Smooth muscle cell of the brain vasculature (primary cell): ENCODE results near the gene TM7SF2.
"Not testable (repeated sequence)": the region's sequence is repeated elsewhere in the genome, so short reads cannot be mapped to it uniquely, and the experiment has no call there.

ENCODE experiments used
- DNase-seq: peaks from one replicate; pipeline ENCODE4 v3.0.0-alpha.2; 2012; ENCODE audit warnings: low read depth, low spot score

TM7SF2 gene

DNA sequence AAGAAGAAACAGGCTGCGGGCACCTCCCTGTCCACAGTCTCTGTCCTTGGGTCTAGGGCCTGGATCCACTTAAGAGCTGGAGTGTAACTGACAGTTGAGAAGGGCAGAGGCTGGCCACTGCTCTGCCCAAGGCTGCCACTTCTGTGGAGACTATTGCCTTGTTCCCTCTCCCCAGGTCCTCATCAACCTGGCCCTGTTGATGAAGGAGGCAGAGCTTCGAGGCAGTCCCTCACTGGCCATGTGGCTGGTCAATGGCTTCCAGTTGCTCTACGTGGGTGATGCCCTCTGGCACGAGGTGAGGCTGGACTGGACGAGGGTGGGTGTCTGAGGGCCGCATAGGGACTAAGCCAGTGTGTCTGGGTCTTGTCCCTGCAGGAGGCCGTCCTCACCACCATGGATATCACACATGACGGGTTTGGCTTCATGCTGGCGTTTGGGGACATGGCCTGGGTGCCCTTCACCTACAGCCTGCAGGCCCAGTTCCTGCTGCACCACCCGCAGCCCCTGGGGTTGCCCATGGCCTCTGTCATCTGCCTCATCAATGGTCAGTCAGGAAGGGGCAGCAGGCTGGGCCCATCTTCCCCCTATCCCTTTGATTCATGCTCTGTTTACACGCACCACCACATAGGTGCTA, 3.0 kb downstream of the TM7SF2 start:
- no peak for DNase-seq

GRCh38 chr11:65115361-65116082, 3.9 kb downstream of the TM7SF2 start:
- no peak for DNase-seq

DNA sequence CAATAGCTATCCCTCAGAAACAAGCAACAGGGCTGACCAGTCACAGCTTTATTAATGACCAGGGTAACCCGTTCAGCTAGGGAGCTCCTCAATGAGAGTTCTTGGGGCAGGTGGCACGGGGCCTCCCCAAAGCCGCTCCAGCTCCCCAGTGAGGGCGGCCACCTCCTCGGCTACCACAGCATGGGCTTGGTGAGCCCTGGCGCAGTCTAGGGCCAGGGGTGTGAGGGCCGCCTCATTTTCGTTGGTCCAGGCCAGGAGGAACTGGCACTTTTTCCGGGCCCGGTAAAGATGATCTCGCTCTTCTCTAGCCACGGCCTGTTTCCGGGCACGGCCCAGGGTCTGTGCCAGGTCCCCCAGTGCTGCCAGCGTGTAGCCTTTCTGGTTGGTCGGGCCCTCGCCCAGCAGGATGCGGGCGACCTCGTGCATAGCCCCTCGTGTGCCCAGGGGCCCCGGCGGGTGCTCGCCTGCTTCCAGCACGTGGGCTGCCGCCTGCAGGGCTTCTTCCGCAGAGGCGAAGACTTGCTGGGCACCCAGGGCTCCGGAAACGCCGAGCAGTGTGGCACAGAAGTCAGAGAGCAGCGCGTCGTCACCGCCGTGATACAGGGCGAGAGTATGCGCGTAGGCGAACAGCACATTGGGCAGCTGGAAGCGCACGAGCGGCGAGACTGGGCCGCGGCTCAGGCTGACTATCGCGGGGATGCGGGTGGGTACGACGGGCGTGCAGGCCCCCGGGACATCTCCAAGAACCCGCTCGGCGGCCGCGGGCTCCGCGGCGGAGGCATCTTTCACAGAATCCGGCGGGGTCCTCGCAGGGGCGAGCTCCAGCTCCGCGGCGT, 4.9 kb downstream of the TM7SF2 start:
- no peak for DNase-seq

GRCh38 chr11:65117206-65118096, 5.8 kb downstream of the TM7SF2 start, which contains the start of gene ZNHIT2:
TSS of gene ZNHIT2 (minus strand) at chr11:65117701. CDS start at chr11:65117653, 48 bp downstream.
- DNase-seq: peak; percentile 98

- no peak for DNase-seq
Observed at GRCh38 chr11:65118097-65118837, 6.6 kb downstream of the TM7SF2 start.

GRCh38 chr11:65118891-65119669, 7.4 kb downstream of the TM7SF2 start:
- DNase-seq: not testable (repeated sequence)

DNA sequence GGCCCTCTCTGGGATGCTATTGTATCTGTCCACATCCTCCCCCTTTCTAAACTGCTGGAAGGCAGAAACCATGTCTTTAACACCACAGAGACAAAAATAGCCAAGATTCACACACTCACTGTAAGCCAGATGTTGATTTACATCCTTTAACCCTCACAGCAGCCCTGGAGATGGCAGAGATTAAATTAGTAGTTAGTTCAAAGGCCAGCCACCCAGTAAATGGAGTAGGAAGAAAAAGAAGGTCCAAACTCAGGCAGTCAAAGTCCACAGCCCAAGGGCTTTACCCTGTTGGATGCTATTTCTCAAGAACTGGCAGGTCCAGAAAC, 8.0 kb downstream of the TM7SF2 start:
- no peak for DNase-seq

- DNase-seq: no peak
Observed at GRCh38 chr11:65120831-65121230, 9.2 kb downstream of the TM7SF2 start.

DNA sequence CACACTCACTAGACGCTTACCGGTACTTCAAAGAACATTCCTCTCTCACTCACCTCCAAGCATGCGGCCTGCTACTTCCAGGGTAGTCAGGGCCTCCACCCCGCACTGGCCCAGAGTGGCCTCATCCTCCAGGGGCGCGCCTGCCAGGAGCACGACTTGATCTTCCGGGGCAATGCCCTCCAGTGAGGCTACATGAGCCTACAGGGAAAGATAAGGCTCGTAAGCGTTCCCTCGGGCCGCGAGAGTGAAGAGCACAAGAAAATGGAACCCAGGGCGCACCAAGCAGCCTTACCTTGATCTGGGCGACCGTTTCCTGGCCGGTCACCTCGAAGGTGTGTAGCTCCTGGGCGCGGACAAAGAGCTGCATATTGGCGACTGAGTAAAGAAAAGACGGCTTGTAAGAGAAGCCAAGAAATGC, 9.8 kb downstream of the TM7SF2 start:
- DNase-seq: no peak

DNA sequence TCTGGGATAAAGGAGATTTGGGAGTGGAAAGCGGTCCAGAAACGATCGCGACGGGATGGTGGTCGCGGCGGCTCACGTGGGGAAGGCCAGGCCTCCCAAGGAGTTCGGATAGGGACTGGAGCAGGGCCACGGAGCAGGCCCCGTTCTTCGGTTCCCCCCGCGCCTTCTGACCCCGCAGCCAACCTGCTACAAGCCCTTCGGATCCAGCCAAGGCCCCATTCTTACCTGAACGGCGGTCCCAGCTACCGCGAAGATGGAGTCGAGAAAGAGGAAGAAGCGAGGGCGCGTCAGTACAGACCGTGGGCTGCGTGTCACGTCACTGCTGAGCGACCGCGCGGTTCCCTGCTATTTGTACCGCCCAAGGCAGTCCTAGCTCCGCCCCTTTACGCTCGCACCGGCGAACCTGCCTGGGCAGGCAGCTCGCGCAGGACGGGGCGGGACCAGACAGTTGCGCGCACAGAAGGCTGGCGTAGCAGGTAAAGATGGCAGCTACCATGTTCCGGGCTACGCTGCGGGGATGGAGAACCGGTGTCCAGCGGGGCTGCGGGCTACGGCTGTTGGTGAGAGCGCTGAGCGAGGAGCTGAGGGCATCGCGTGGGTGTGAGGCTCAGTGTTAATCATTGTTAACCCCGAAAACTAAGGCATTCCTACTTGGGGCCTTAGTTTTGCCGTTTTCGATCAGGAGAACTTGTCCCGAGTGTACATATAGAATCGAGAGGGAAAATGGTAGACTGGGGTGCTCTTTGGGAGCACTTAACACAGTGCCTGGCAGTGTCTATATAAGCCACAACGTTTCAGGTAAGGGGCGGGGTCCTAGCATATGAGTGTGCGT, 10.4 kb downstream of the TM7SF2 start, which contains the start of the genes FAU and MRPL49:
FAU (minus strand) TSS at position 270 of the 832 bp plus-strand sequence. CDS start 321 bp downstream, outside the sequence.
MRPL49 (plus strand) TSS at position 457 of the 832 bp plus-strand sequence; CDS start at position 483, 26 bp downstream.
- DNase-seq: peak; percentile 92

- DNase-seq: no peak
Observed at GRCh38 chr11:65124480-65125196, 13.0 kb downstream of the TM7SF2 start.

DNA sequence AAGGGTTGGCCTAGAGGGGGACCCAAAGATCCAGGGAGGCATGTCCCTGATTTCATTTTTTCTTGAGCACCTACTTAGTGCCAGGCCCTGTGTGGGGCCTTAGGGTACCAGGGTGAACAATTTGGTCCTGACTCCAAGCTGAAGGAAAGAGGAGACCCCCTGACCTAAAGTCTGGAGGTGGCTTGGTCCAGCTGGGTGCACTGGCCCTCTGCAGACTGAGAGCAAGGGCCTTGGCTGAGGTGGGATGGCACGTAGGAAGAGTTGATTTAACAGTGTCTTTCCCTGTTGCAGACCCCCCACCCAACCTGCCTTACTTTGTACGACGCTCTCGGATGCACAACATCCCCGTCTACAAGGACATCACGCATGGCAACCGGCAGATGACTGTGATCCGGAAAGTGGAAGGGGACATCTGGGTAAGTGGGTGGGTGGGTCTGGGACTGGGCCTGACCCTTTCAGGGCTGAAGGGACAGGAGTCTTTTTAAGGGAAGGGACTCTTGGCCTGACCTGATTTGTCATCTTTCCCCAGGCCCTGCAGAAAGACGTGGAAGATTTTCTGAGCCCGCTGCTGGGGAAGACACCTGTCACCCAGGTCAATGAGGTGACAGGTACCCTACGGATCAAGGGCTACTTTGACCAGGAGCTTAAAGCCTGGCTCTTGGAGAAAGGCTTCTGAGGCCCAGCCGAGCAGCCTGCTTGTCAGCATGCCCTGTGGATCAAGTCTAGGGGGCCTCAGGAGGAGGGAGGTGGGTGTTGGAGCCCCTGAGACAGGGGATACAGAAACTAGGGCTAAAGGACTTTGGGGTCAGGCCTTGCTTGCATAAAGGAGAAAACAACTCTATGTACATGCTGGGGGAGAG, 13.8 kb downstream of the TM7SF2 start:
- DNase-seq: no peak

- no peak for DNase-seq
Observed at GRCh38 chr11:65126624-65127274, 15.1 kb downstream of the TM7SF2 start.

DNA sequence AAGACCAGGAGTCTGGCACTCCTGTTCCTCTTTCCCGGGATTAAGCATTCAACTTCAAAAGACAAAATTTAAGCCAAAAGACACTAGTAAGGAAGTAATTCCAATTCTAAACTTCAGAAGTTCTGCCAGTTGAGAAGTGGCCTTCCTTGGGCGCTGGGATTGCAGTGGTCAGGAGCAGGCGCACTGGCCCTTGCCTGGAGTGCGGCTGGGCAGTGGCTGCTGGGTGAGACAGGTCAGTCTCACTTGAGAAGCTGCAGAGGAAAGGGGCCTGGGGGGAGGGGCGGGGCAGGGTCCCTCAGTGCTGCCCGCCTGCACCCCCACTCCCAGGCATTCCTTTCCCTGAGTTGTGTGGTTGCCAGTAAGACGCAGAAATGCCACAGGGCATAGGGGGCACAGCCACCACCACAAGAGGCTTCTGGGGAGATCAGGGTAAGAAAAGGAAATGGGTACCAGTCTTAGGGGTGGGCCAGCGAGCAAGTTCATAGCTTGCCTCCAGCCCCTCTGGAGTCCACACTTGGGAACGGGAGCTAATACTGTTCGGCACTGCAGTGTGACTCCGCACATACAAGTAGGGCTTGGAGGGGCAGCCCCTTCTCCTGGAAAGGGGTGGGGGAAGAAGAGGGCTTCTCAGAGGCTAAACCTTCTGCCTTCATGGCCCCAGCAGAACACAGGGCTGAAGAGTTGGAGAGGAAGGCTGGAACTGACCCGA, 16.0 kb downstream of the TM7SF2 start:
- no peak for DNase-seq

- DNase-seq: no peak
Observed at GRCh38 chr11:65128182-65129145, 16.8 kb downstream of the TM7SF2 start.
